Femur (tissue), 1 donor: Measurements from ENCODE around the gene RHOB.
"Not testable (repeated sequence)": the region's sequence is repeated elsewhere in the genome, so short reads cannot be mapped to it uniquely, and the experiment has no call there.

Experiments
- DNase-seq: peaks from one replicate; pipeline ENCODE4 v3.0.0-alpha.2; 2017

The RHOB gene

GRCh38 chr2:20446917-20447436, at the start of gene RHOB:
Gene RHOB, plus strand, starts transcription at chr2:20447074. Its CDS starts 392 bp downstream, at chr2:20447466.
- DNase-seq, result peak; percentile 98

- no peak for DNase-seq
Observed at GRCh38 chr2:20397811-20398447, 48.9 kb upstream of the RHOB start.

GRCh38 chr2:20398956-20399567, 47.8 kb upstream of the RHOB start:
- no peak for DNase-seq

GRCh38 chr2:20400306-20400705, 46.6 kb upstream of the RHOB start:
- DNase-seq, result no peak

- no peak for DNase-seq
Observed at GRCh38 chr2:20400787-20401488, 45.9 kb upstream of the RHOB start.

GRCh38 chr2:20401489-20401835, 45.4 kb upstream of the RHOB start:
- DNase-seq, result no peak

- DNase-seq, result no peak
Observed at GRCh38 chr2:20403774-20404312, 43.0 kb upstream of the RHOB start.

GRCh38 chr2:20404950-20405349, 41.9 kb upstream of the RHOB start:
- no peak for DNase-seq

GRCh38 chr2:20409039-20409438, 37.8 kb upstream of the RHOB start:
- DNase-seq, result no peak

- DNase-seq, result no peak
Observed at GRCh38 chr2:20410556-20411277, 36.2 kb upstream of the RHOB start.

GRCh38 chr2:20411361-20411894, 35.4 kb upstream of the RHOB start:
- DNase-seq, result peak; percentile 73

- no peak for DNase-seq
Observed at GRCh38 chr2:20414806-20415205, 32.1 kb upstream of the RHOB start.

GRCh38 chr2:20415511-20415918, 31.4 kb upstream of the RHOB start:
- DNase-seq, result no peak

- DNase-seq, result no peak
Observed at GRCh38 chr2:20416723-20417122, 30.2 kb upstream of the RHOB start.

- not testable (repeated sequence) for DNase-seq
Observed at GRCh38 chr2:20417230-20417821, 29.5 kb upstream of the RHOB start.

- DNase-seq, result no peak
Observed at GRCh38 chr2:20418519-20418918, 28.4 kb upstream of the RHOB start.

GRCh38 chr2:20419007-20419576, 27.8 kb upstream of the RHOB start:
- DNase-seq, result peak; percentile 56

- DNase-seq, result no peak
Observed at GRCh38 chr2:20419752-20420151, 27.1 kb upstream of the RHOB start.

- DNase-seq, result no peak
Observed at GRCh38 chr2:20421336-20421987, 25.4 kb upstream of the RHOB start.

GRCh38 chr2:20421988-20422370, 24.9 kb upstream of the RHOB start:
- DNase-seq, result peak; percentile 85
